ENCODE measurements around the gene EHMT1. TPM values are rescaled to one million over a fixed set of nuclear protein-coding genes. Genes with fewer than 3 reads are reported as not detected.

Gene EHMT1
- total and polyA plus RNA-seq, 2 donors from 2014 or later: 15.8 to 92.9 TPM

GRCh38 chr9:137672907-137673791, 54.3 kb downstream of the EHMT1 start:
- FAIRE-seq: no peak
- peaks cover 0 to 18% (median 12%) of the 10 kb centered on the region in 3 donors for H3K4me1 ChIP-seq (ENCODE audit: control insufficient read depth in 2 of 3, insufficient read depth in 2 of 3, low read depth in 1 of 3, low read length in 3 of 3)
- H3K4me3 ChIP-seq (ENCODE audit: low read length in 3 of 3): no peak overlapping the region
- no peaks in the 10 kb centered on the region for H3K9me3 ChIP-seq (ENCODE audit: control insufficient read depth in 2 of 3, insufficient read depth in 1 of 3, low read length in 3 of 3)
- H3K27ac ChIP-seq (ENCODE audit: low read depth in 2 of 2, low read length in 2 of 2): no peak overlapping the region
- H3K27me3 ChIP-seq (ENCODE audit: control insufficient read depth, insufficient read depth, low read length): no peaks in the 10 kb centered on the region
- peak; percentile 85 for TF ChIP-seq CTCF (IDR thresholded peaks at IDR 0.05; ENCODE audit: borderline replicate concordance, extremely low read depth, insufficient read depth)
- peak in 3 of 5 donors; percentile 50 to 79 (median 75) for DNase-seq
- intact Hi-C loops (cut with DNase I): no loop called here
- no peaks in the 10 kb centered on the region for H3K36me3 ChIP-seq (ENCODE audit: control insufficient read depth in 2 of 3, insufficient read depth in 3 of 3, low read length in 3 of 3)
- peak overlapping the region in 1 of 3 donors; percentile 7 for H3K9ac ChIP-seq (ENCODE audit: low read length in 3 of 3)

GRCh38 chr9:137673886-137674285, 55.1 kb downstream of the EHMT1 start:
- FAIRE-seq: no peak
- Histone ChIP-seq H3K27me3 (ENCODE audit: control insufficient read depth, insufficient read depth, low read length) (no peaks in the 10 kb centered on the region), H3K36me3 (ENCODE audit: control insufficient read depth in 2 of 3, insufficient read depth in 3 of 3, low read length in 3 of 3) (no peaks in the 10 kb centered on the region), H3K9ac (ENCODE audit: low read length in 3 of 3) (peak overlapping the region in 1 of 3 donors; percentile 7), H3K27ac (ENCODE audit: low read depth in 2 of 2, low read length in 2 of 2) (peak overlapping the region in 1 of 2 donors; percentile 15), H3K4me3 (ENCODE audit: low read length in 3 of 3) (no peak overlapping the region), H3K9me3 (ENCODE audit: control insufficient read depth in 2 of 3, insufficient read depth in 1 of 3, low read length in 3 of 3) (no peaks in the 10 kb centered on the region), H3K4me1 (ENCODE audit: control insufficient read depth in 2 of 3, insufficient read depth in 2 of 3, low read depth in 1 of 3, low read length in 3 of 3) (peaks cover 0 to 18% (median 12%) of the 10 kb centered on the region in 3 donors)
- no peak for TF ChIP-seq CTCF (IDR thresholded peaks at IDR 0.05; ENCODE audit: borderline replicate concordance, extremely low read depth, insufficient read depth)
- intact Hi-C loops (cut with DNase I): no loop called here
- DNase-seq: peak in 2 of 5 donors; percentile 52 to 68

- no peak for TF ChIP-seq CTCF (IDR thresholded peaks at IDR 0.05; ENCODE audit: borderline replicate concordance, extremely low read depth, insufficient read depth)
- no peaks in the 10 kb centered on the region for H3K9me3 ChIP-seq (ENCODE audit: control insufficient read depth in 2 of 3, insufficient read depth in 1 of 3, low read length in 3 of 3)
- H3K4me1 ChIP-seq (ENCODE audit: control insufficient read depth in 2 of 3, insufficient read depth in 2 of 3, low read depth in 1 of 3, low read length in 3 of 3): peaks cover 0 to 18% (median 12%) of the 10 kb centered on the region in 3 donors
- no peaks in the 10 kb centered on the region for H3K27me3 ChIP-seq (ENCODE audit: control insufficient read depth, insufficient read depth, low read length)
- DNase-seq (no peak), FAIRE-seq (no peak)
- H3K9ac ChIP-seq (ENCODE audit: low read length in 3 of 3): no peak overlapping the region
- H3K4me3 ChIP-seq (ENCODE audit: low read length in 3 of 3): no peak overlapping the region
- no peak overlapping the region for H3K27ac ChIP-seq (ENCODE audit: low read depth in 2 of 2, low read length in 2 of 2)
- intact Hi-C loops (cut with DNase I): no loop called here
- H3K36me3 ChIP-seq (ENCODE audit: control insufficient read depth in 2 of 3, insufficient read depth in 3 of 3, low read length in 3 of 3): no peaks in the 10 kb centered on the region
Observed at GRCh38 chr9:137674307-137674975, 55.6 kb downstream of the EHMT1 start.

Data from kidney (tissue), 14 donors.